ENCODE measurements around the gene CACNA1B.

DNA sequence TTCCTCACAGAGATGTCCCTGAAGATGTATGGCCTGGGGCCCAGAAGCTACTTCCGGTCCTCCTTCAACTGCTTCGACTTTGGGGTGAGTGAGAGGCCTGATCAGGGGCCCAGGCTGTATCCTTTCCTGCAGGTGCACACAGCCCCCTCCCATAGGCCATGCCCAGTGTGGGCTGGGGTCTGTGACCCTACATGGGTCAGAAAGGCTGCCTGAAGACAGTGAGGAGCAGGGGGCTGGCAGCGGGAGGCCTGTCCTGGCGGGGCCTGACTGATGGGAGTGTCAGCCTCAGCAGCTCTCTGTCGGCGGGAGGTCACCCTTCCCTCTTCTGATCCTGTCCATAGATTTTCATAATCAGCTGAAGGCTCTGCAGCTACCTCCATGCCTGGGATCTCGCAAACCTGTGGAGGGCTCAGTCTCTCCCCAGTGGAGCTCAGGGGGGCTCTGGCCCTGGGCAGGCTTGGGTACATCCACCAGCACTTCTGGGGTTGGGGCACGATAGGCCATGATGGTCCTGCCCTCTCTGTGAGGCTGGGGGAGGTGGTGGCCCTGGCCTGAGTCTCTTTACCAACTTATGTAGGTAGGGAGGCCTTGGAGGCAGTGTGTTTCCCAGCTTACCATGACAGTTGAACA lies 98.5 kb downstream of the CACNA1B start:
- TF ChIP-seq, protein P1, sequence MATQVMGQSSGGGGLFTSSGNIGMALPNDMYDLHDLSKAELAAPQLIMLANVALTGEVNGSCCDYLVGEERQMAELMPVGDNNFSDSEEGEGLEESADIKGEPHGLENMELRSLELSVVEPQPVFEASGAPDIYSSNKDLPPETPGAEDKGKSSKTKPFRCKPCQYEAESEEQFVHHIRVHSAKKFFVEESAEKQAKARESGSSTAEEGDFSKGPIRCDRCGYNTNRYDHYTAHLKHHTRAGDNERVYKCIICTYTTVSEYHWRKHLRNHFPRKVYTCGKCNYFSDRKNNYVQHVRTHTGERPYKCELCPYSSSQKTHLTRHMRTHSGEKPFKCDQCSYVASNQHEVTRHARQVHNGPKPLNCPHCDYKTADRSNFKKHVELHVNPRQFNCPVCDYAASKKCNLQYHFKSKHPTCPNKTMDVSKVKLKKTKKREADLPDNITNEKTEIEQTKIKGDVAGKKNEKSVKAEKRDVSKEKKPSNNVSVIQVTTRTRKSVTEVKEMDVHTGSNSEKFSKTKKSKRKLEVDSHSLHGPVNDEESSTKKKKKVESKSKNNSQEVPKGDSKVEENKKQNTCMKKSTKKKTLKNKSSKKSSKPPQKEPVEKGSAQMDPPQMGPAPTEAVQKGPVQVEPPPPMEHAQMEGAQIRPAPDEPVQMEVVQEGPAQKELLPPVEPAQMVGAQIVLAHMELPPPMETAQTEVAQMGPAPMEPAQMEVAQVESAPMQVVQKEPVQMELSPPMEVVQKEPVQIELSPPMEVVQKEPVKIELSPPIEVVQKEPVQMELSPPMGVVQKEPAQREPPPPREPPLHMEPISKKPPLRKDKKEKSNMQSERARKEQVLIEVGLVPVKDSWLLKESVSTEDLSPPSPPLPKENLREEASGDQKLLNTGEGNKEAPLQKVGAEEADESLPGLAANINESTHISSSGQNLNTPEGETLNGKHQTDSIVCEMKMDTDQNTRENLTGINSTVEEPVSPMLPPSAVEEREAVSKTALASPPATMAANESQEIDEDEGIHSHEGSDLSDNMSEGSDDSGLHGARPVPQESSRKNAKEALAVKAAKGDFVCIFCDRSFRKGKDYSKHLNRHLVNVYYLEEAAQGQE (IDR thresholded peaks at IDR 0.05; ENCODE audit: low read depth): no peak
- TF ChIP-seq CREB1 (IDR thresholded peaks at IDR 0.05; ENCODE audit: low read depth) (no peak), FOXM1 (IDR thresholded peaks at IDR 0.05; ENCODE audit: borderline replicate concordance, low read depth) (no peak), RAD21 (IDR thresholded peaks at IDR 0.05; ENCODE audit: low read depth) (no peak), TAF1 (IDR thresholded peaks at IDR 0.05; ENCODE audit: low read depth) (no peak), TCF12 (IDR thresholded peaks at IDR 0.05; ENCODE audit: low read depth) (no peak)
- TF ChIP-seq, protein P2, sequence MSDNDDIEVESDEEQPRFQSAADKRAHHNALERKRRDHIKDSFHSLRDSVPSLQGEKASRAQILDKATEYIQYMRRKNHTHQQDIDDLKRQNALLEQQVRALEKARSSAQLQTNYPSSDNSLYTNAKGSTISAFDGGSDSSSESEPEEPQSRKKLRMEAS (IDR thresholded peaks at IDR 0.05): no peak
- TF ChIP-seq, protein P3, sequence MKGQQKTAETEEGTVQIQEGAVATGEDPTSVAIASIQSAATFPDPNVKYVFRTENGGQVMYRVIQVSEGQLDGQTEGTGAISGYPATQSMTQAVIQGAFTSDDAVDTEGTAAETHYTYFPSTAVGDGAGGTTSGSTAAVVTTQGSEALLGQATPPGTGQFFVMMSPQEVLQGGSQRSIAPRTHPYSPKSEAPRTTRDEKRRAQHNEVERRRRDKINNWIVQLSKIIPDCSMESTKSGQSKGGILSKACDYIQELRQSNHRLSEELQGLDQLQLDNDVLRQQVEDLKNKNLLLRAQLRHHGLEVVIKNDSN (IDR thresholded peaks at IDR 0.05): no peak

Measured in Ishikawa (cell line).